Measurements from ENCODE around the gene KRTAP29-1.
A peak's percentile ranks its signal among the peaks of the same experiment; 100 is the strongest.
"Not testable (repeated sequence)": the region's sequence is repeated elsewhere in the genome, so short reads cannot be mapped to it uniquely, and the experiment has no call there.

The KRTAP29-1 gene

DNA sequence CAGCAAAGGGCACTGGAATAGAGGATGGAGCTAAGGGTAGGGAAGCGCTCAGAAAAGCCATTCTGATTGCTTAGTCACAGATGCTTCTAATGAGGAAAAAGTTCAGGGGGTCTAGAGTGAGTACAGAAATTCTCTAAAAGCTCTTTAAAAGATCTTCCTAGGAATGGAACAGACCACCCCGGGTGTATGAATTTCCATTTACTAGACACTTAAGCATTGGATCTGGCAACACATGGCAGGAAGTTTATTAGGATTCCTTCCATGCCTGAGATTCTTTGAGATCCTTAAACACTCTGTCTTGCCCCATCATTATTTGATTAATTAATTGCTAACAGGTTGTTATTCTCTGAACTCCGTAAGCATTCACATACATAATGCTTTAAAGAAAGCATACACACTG, 18.6 kb downstream of the KRTAP29-1 start:
- in situ Hi-C loops (cut with MboI; ENCODE audit: low sequenced_read_pairs, unreplicated experiment), result no loop called here
- TF ChIP-seq, protein P1, sequence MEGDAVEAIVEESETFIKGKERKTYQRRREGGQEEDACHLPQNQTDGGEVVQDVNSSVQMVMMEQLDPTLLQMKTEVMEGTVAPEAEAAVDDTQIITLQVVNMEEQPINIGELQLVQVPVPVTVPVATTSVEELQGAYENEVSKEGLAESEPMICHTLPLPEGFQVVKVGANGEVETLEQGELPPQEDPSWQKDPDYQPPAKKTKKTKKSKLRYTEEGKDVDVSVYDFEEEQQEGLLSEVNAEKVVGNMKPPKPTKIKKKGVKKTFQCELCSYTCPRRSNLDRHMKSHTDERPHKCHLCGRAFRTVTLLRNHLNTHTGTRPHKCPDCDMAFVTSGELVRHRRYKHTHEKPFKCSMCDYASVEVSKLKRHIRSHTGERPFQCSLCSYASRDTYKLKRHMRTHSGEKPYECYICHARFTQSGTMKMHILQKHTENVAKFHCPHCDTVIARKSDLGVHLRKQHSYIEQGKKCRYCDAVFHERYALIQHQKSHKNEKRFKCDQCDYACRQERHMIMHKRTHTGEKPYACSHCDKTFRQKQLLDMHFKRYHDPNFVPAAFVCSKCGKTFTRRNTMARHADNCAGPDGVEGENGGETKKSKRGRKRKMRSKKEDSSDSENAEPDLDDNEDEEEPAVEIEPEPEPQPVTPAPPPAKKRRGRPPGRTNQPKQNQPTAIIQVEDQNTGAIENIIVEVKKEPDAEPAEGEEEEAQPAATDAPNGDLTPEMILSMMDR (IDR thresholded peaks at IDR 0.05; ENCODE audit: borderline replicate concordance, control extremely low read depth, extremely low read depth, insufficient read depth, missing control alignments), result no peak
- peak; percentile 0 for DNase-seq (ENCODE audit: low spot score)

DNA sequence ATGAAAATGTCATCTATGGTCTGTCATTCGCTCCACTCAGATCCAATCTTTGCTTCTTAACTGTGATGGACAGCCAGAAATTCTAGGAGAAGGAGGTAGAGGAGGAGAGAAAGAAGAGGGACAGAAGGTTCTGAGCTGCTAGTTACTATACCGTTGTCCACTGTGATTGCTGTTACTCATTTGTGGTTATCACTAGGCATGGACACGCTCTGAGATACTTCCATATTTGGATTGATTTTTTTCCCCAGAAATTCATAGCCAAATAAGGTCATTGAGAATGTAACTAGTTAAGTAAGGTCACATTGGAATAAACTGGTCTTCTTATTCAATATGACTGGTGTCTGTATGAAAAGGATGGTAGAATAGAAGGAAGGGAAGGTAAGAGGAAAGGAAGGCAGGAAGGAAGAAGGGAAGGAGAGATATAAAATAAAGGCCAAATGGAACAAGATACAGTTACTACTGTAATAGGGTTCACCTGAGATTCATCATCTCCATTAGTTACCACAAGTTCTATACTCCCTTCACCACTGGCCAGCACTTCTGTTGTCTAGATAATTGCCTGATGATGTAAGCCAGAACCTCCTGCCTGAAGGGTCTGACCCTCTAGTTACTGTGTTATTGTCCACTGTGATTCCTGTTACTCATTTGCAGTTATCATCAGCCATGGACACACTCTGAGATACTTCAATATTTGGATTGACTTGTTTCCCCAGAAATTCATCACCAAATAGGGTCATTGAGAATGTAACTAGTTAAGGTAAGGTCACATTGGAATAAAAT, 24.3 kb downstream of the KRTAP29-1 start:
- peak; percentile 0 for DNase-seq (ENCODE audit: low spot score)
- in situ Hi-C loops (cut with MboI; ENCODE audit: low sequenced_read_pairs, unreplicated experiment), result no loop called here
- TF ChIP-seq, protein P1 (IDR thresholded peaks at IDR 0.05; ENCODE audit: borderline replicate concordance, control extremely low read depth, extremely low read depth, insufficient read depth, missing control alignments), result no peak

DNA sequence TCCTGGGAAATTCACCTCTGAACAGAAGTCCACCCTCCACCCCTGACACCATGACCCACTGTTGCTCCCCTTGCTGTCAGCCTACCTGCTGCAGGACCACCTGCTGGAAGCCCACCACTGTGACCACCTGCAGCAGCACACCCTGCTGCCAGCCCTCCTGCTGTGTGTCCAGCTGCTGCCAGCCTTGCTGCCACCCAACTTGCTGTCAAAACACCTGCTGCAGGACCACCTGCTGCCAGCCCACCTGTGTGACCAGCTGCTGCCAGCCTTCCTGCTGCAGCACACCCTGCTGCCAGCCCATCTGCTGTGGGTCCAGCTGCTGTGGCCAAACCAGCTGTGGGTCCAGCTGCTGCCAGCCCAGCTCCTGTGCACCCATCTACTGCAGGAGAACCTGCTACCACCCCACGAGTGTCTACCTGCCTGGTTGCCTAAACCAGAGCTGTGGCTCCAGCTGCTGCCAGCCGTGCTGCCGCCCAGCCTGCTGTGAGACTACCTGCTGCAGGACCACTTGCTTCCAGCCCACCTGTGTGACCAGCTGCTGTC, 26.9 kb downstream of the KRTAP29-1 start, which contains the start of gene KRTAP9-7:
TSS of gene KRTAP9-7 (plus strand) at position 51 of the 543 bp plus-strand sequence. CDS start at position 51, 0 bp downstream.
- DNase-seq (ENCODE audit: low spot score); in situ Hi-C loops (cut with MboI; ENCODE audit: low sequenced_read_pairs, unreplicated experiment): not testable (repeated sequence)

DNA sequence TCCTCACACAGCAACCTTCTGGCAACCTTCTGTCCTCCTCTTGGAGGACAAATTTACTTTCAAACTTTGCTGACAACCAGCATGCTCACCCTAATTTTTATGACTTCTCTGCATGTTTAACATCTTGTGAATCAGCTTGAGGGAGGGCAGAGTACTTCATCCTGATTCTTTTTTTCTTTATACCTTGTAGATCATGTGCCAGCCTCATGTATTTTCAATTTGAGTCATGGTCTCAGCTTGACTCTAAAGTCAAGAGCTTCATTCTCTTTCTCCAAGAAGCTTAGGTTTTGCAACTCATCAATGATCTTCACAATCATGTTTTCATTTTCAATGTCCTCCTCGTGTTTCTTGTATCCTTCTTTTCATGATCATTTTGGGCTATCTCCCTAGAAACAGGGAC, 30.8 kb downstream of the KRTAP29-1 start:
- TF ChIP-seq, protein P1 (IDR thresholded peaks at IDR 0.05; ENCODE audit: borderline replicate concordance, control extremely low read depth, extremely low read depth, insufficient read depth, missing control alignments), result no peak
- no peak for DNase-seq (ENCODE audit: low spot score)
- in situ Hi-C loops (cut with MboI; ENCODE audit: low sequenced_read_pairs, unreplicated experiment), result no loop called here

DNA sequence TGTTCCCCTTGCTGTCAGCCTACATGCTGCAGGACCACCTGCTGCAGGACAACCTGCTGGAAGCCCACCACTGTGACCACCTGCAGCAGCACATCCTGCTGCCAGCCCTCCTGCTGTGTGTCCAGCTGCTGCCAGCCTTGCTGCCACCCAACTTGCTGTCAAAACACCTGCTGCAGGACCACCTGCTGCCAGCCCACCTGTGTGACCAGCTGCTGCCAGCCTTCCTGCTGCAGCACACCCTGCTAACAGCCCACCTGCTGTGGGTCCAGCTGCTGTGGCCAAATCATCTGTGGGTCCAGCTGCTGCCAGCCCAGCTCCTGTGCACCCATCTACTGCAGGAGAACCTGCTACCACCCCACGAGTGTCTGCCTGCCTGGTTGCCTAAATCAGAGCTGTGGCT, 31.3 kb downstream of the KRTAP29-1 start:
- in situ Hi-C loops (cut with MboI; ENCODE audit: low sequenced_read_pairs, unreplicated experiment); DNase-seq (ENCODE audit: low spot score): not testable (repeated sequence)

DNA sequence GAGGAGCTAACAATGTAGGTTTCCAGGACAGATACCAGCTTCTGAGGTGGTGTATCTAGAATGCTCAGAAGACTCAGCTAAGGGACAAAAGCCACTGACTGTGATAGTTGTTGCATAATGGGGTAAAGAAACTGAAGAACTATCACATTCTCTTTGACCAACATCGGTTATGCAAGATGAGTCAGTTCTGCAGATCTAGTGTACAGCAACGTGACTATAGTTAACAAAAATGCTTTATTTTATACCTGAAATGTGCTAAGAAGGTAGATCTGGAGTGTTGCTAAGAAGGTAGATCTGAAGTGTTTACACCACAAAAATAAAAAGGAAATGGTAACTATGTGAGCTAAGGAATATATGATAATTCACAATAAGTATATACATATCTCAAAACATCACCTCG, 34.9 kb downstream of the KRTAP29-1 start:
- no peak for DNase-seq (ENCODE audit: low spot score)
- in situ Hi-C loops (cut with MboI; ENCODE audit: low sequenced_read_pairs, unreplicated experiment), result no loop called here
- TF ChIP-seq, protein P1 (IDR thresholded peaks at IDR 0.05; ENCODE audit: borderline replicate concordance, control extremely low read depth, extremely low read depth, insufficient read depth, missing control alignments), result no peak

DNA sequence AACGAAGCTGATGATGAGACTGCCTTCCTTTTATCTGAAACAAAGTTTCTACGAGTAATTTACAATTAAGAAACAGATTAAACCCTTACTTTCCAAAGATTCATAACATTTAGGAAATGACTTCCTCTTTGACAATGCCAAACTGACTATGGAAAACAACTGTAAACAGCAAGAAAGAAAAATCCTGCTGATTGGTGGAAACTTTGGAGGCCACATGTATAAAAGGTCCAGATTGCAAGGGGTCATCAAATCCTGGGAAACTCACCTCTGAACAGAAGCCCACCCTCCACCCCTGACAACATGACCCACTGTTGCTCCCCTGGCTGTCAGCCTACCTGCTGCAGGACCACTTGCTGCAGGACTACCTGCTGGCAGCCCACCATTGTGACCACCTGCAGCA, 37.6 kb downstream of the KRTAP29-1 start, which contains the start of gene KRTAP9-6:
TSS of gene KRTAP9-6 (plus strand) at position 301 of the 400 bp plus-strand sequence. CDS start at position 301, 0 bp downstream.
- in situ Hi-C loops (cut with MboI; ENCODE audit: low sequenced_read_pairs, unreplicated experiment), result no loop called here
- TF ChIP-seq, protein P1 (IDR thresholded peaks at IDR 0.05; ENCODE audit: borderline replicate concordance, control extremely low read depth, extremely low read depth, insufficient read depth, missing control alignments), result no peak
- no peak for DNase-seq (ENCODE audit: low spot score)

Data from GM13976 (cell line).